Neural progenitor cell (in vitro differentiated cells): ENCODE measurements around the gene USH1G.

Source experiments
- EZH2 ChIP-seq: fragments of 200-600 bp; sonication (generic); IDR thresholded peaks from 2 replicates; pipeline ENCODE4 v1.6.1; 2017; ENCODE audit warnings: antibody characterized with exemption, mild to moderate bottlenecking, moderate library complexity
- EZH2phosphoT487 ChIP-seq: fragments of 200-600 bp; sonication (generic); IDR thresholded peaks from 2 replicates; pipeline ENCODE4 v1.6.1; 2017; ENCODE audit warnings: antibody characterized with exemption
- TF ChIP-seq, protein P1 (sequence below): fragments of 200-600 bp; sonication (generic); IDR thresholded peaks from 2 replicates; pipeline ENCODE4 v1.5.1; 2017; ENCODE audit warnings: antibody characterized with exemption, mild to moderate bottlenecking

DNA sequence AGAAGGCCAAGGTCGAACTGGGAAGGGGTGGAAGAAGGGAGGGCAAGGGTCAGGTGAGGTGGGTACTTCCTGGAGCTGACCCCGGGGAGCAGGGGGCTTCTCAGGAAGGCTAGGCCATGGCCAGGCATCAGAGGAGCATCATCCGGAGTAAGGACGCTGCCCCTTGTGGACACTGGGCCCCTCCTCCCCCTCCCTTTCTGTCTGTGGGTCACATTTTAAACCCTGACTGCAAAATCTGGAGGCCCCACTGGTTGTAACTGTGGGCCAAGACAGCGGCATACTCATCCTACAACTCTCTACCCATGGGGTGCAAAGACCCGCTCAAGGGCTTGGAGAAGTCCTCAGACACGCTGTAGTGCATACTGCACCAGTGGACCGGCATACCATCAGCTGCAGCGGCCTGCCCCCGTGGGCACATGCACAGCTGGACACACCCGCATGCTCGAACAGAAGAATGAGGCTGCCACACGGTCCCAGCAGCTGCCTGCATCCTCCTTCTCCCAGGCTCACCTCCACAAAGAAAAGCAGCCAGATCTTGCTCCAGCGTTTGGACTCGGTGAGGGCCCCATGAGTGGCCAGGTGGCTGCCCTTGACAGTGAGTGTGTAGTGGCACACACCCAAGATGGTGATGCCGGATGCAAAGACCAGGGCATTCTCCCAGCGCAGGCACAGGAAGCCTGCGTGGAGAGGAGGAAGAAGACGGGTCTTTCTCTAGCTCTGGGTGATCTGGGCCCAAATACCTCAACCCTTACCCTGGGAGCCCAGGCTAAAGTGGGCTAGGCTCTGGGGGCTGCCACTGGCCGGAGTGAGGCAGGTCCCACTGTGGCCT is 30.8 kb downstream of the USH1G start:
- TF ChIP-seq, protein P1, sequence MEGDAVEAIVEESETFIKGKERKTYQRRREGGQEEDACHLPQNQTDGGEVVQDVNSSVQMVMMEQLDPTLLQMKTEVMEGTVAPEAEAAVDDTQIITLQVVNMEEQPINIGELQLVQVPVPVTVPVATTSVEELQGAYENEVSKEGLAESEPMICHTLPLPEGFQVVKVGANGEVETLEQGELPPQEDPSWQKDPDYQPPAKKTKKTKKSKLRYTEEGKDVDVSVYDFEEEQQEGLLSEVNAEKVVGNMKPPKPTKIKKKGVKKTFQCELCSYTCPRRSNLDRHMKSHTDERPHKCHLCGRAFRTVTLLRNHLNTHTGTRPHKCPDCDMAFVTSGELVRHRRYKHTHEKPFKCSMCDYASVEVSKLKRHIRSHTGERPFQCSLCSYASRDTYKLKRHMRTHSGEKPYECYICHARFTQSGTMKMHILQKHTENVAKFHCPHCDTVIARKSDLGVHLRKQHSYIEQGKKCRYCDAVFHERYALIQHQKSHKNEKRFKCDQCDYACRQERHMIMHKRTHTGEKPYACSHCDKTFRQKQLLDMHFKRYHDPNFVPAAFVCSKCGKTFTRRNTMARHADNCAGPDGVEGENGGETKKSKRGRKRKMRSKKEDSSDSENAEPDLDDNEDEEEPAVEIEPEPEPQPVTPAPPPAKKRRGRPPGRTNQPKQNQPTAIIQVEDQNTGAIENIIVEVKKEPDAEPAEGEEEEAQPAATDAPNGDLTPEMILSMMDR: no peak
- TF ChIP-seq EZH2: no peak
- TF ChIP-seq EZH2phosphoT487: no peak
